H1 (cell line): Measurements from ENCODE around the gene SMCO1. TPM values are rescaled to one million over a fixed set of nuclear protein-coding genes. Genes with fewer than 3 reads are reported as not detected.

ENCODE experiments used
- CTCF ChIA-PET: fragments of 300-600 bp; sonication (Branson Sonifier 250); formaldehyde crosslinking; loops from one replicate; lab custom pipeline; 2021; ENCODE audit not compliant: partially characterized antibody; lab: Charles Lee
- POLR2A ChIA-PET: fragments of 300-600 bp; sonication (Branson Sonifier 250); formaldehyde crosslinking; loops from one replicate; lab custom pipeline; 2021; ENCODE audit warnings: inconsistent platforms; ENCODE audit not compliant: partially characterized antibody; lab: Charles Lee
- DNase-seq, 2 experiments: peaks; one replicate each; pipeline versions ENCODE4 v3.0.0 to v3.0.0-alpha.2; 2010 to 2022; ENCODE audit warnings: low spot score in 2 of 2, low read depth in 1 of 2, mixed read lengths in 1 of 2
- FAIRE-seq: peaks from 2 replicates; lab custom pipeline; 2011; peaks lifted over from hg19 to GRCh38; lab: Jason Lieb, UNC
- H2AFZ ChIP-seq: 2 replicates; pipeline ENCODE4 v1.8.1; 2012; ENCODE audit warnings: low read length, inconsistent platforms
- H2AK5ac ChIP-seq: 2 replicates; pipeline ENCODE4 v1.6.1; 2013; ENCODE audit warnings: low read depth, low read length
- H2BK120ac ChIP-seq: replicated peaks from 2 replicates; pipeline ENCODE3; 2013; ENCODE audit warnings: low read depth, low read length, inconsistent platforms
- H2BK12ac ChIP-seq: 2 replicates; pipeline ENCODE4 v1.6.1; 2013; ENCODE audit warnings: low read depth, low read length
- H2BK15ac ChIP-seq: 2 replicates; pipeline ENCODE4 v1.6.1; 2013; ENCODE audit warnings: low read length
- H2BK20ac ChIP-seq: 2 replicates; pipeline ENCODE4 v1.6.1; 2013; ENCODE audit warnings: low read length
- H2BK5ac ChIP-seq: 2 replicates; pipeline ENCODE4 v1.6.1; 2013; ENCODE audit warnings: low read depth, low read length
- H3K14ac ChIP-seq: 2 replicates; pipeline ENCODE4 v1.6.1; 2013; ENCODE audit warnings: inconsistent platforms; ENCODE audit not compliant: insufficient read length
- H3K18ac ChIP-seq: 2 replicates; pipeline ENCODE4 v1.6.1; 2013; ENCODE audit warnings: low read length; ENCODE audit errors: extremely low read depth
- H3K23ac ChIP-seq: 2 replicates; pipeline ENCODE4 v1.6.1; 2013; ENCODE audit warnings: inconsistent platforms; ENCODE audit not compliant: insufficient read length
- H3K23me2 ChIP-seq: 2 replicates; pipeline ENCODE4 v1.6.1; 2013; ENCODE audit warnings: low read depth, low read length
- H3K27ac ChIP-seq: 2 replicates; pipeline ENCODE4 v1.6.1; 2011; ENCODE audit warnings: low read depth, low read length, inconsistent platforms
- H3K27me3 ChIP-seq, 4 experiments: replicated peaks in 1 of 4; 1 replicate in 1 of 4; 2 replicates in 3 of 4; pipeline versions ENCODE4 v1.6.1 to v1.8.1; 2011 to 2013; ENCODE audit warnings: low read length in 3 of 4, mild to moderate bottlenecking in 3 of 4, inconsistent platforms in 2 of 4, mixed read lengths in 2 of 4, moderate library complexity in 1 of 4; ENCODE audit not compliant: control insufficient read depth in 3 of 4, insufficient read depth in 3 of 4; ENCODE audit errors: extremely low read depth in 1 of 4
- H3K36me3 ChIP-seq, 4 experiments: 2 replicates each; pipeline versions ENCODE4 v1.6.1 to v1.8.1; 2011 to 2013; ENCODE audit warnings: mild to moderate bottlenecking in 4 of 4, low read length in 3 of 4, moderate library complexity in 2 of 4, control low read depth in 1 of 4, inconsistent platforms in 1 of 4; ENCODE audit not compliant: insufficient read depth in 4 of 4, control insufficient read depth in 2 of 4
- H3K4ac ChIP-seq: replicated peaks from 2 replicates; pipeline ENCODE3; 2013; ENCODE audit warnings: low read length, low read depth, mixed read lengths, inconsistent platforms; ENCODE audit not compliant: insufficient read length
- H3K4me1 ChIP-seq, 4 experiments: replicated peaks in 1 of 4; 1 replicate in 1 of 4; 2 replicates in 3 of 4; pipeline versions ENCODE4 v1.6.1 to v1.8.1; 2011 to 2013; ENCODE audit warnings: low read length in 3 of 4, inconsistent platforms in 2 of 4, mixed read lengths in 1 of 4; ENCODE audit not compliant: insufficient read depth in 4 of 4, control insufficient read depth in 3 of 4
- H3K4me2 ChIP-seq, 2 experiments: 2 replicates each; pipeline versions ENCODE4 v1.6.1 to v1.8.1; 2011 to 2013; ENCODE audit warnings: low read depth in 2 of 2, low read length in 2 of 2, control low read depth in 1 of 2, inconsistent platforms in 1 of 2, mild to moderate bottlenecking in 1 of 2; ENCODE audit not compliant: insufficient read depth in 1 of 2
- H3K4me3 ChIP-seq, 4 experiments: fragments of 200-600, 300-600 bp in 1 of 4; sonication (generic), shearing (Covaris generic), sonication (Bioruptor Twin) in 1 of 4; 2 replicates each; pipeline versions ENCODE4 v1.5.1 to v1.8.1; 2011 to 2016; ENCODE audit warnings: low read length in 4 of 4, low read depth in 3 of 4, control low read depth in 2 of 4, inconsistent platforms in 2 of 4, mild to moderate bottlenecking in 2 of 4, mixed read lengths in 1 of 4, moderate library complexity in 1 of 4; ENCODE audit not compliant: insufficient read depth in 2 of 4; ENCODE audit errors: extremely low read depth in 1 of 4
- H3K56ac ChIP-seq: replicated peaks from 2 replicates; pipeline ENCODE3; 2013; ENCODE audit warnings: low read depth, mild to moderate bottlenecking, mixed read lengths, low read length, inconsistent platforms; ENCODE audit not compliant: insufficient read length
- H3K79me1 ChIP-seq: 2 replicates; pipeline ENCODE4 v1.6.1; 2013; ENCODE audit warnings: low read depth, low read length, control low read depth
- H3K79me2 ChIP-seq, 2 experiments: 2 replicates each; pipeline versions ENCODE4 v1.6.1 to v1.8.1; 2012 to 2013; ENCODE audit warnings: low read length in 2 of 2, mild to moderate bottlenecking in 2 of 2, inconsistent platforms in 1 of 2; ENCODE audit not compliant: insufficient read depth in 2 of 2, control insufficient read depth in 1 of 2
- H3K9ac ChIP-seq, 4 experiments: replicated peaks in 1 of 4; 1 replicate in 1 of 4; 2 replicates in 3 of 4; pipeline versions ENCODE4 v1.6.1 to v1.8.1; 2011 to 2013; ENCODE audit warnings: low read depth in 3 of 4, low read length in 3 of 4, control low read depth in 2 of 4, mild to moderate bottlenecking in 2 of 4, moderate library complexity in 2 of 4, inconsistent platforms in 1 of 4; ENCODE audit errors: extremely low read depth in 1 of 4
- H3K9me3 ChIP-seq, 2 experiments: 2 replicates each; pipeline versions ENCODE4 v1.6.1 to v1.8.1; 2012 to 2013; ENCODE audit warnings: mild to moderate bottlenecking in 2 of 2, moderate library complexity in 2 of 2, control low read depth in 1 of 2, inconsistent platforms in 1 of 2, low read depth in 1 of 2, low read length in 1 of 2, mixed read lengths in 1 of 2; ENCODE audit not compliant: insufficient read depth in 2 of 2
- H4K20me1 ChIP-seq, 2 experiments: replicated peaks in 1 of 2; 2 replicates each; pipeline versions ENCODE3 to v1.8.1; 2011 to 2013; ENCODE audit warnings: inconsistent platforms in 2 of 2, low read length in 2 of 2, mild to moderate bottlenecking in 1 of 2; ENCODE audit not compliant: insufficient read depth in 2 of 2, control insufficient read depth in 1 of 2
- H4K5ac ChIP-seq: 2 replicates; pipeline ENCODE4 v1.6.1; 2013; ENCODE audit warnings: low read length, low read depth, mixed read lengths, inconsistent platforms; ENCODE audit not compliant: insufficient read length
- H4K8ac ChIP-seq: 2 replicates; pipeline ENCODE4 v1.8.0; 2013; ENCODE audit warnings: mild to moderate bottlenecking, moderate library complexity, low read length, inconsistent platforms; ENCODE audit not compliant: insufficient read depth; ENCODE audit errors: extremely low read depth
- H4K91ac ChIP-seq: replicated peaks from 2 replicates; pipeline ENCODE3; 2013; ENCODE audit warnings: low read length, mixed read lengths, inconsistent platforms; ENCODE audit not compliant: insufficient read length
- BRCA1 ChIP-seq: IDR thresholded peaks from 2 replicates; pipeline ENCODE4 v1.6.1; 2012; ENCODE audit warnings: low read depth, low read length, improper control_type of control experiment
- CBX5 ChIP-seq: fragments of 300-800, 300-1000 bp; sonication (generic); IDR thresholded peaks from 2 replicates; pipeline ENCODE4 v1.7.1; 2016; ENCODE audit warnings: antibody characterized with exemption, low read length, low read depth
- WGBS, 2 experiments: shearing (Covaris generic) in 1 of 2; methylation state at CpG; one replicate each; pipeline versions ENCODE4 v1.1.6 to v1.1.7; 2013 to 2015; ENCODE audit warnings: low lambda C conversion rate in 2 of 2, mixed read lengths in 2 of 2, inconsistent platforms in 1 of 2, low coverage in 1 of 2, missing lambda C conversion rate in 1 of 2; ENCODE audit not compliant: insufficient replicate concordance in 2 of 2, insufficient coverage in 1 of 2, insufficient read length in 1 of 2; ENCODE audit errors: extremely low coverage in 1 of 2, missing lambda C conversion rate in 1 of 2; 5-methylcytosine and 5-hydroxymethylcytosine counted together
- polyA plus RNA-seq, 7 experiments: library from polyadenylated mRNA; depleted of rRNA in 3 of 7; stranded (reverse) in 5 of 7; unstranded in 2 of 7; fragments of >200 nt in 5 of 7; fragments of 200-250 nt in 2 of 7; gene quantifications; 1 replicate in 5 of 7; 2 replicates in 1 of 7; 4 replicates in 1 of 7; pipeline versions ENCODE4 v1.2.1 to v1.2.3, GENCODE V29; 2011 to 2013; ENCODE audit warnings: missing spikeins in 2 of 7, mixed read lengths in 2 of 7
- total RNA-seq: library from RNA; stranded (reverse); fragmentation: NEBNext Ultra II Directional; extraction: Animal tissue kit (Norgen Biotek cat#: 25700); gene quantifications from 2 replicates; pipeline ENCODE4 v1.2.1, GENCODE V29; 2021

Gene SMCO1
- total and polyA plus RNA-seq, 2 of the 8 experiments (the other 6 are each of a cell fraction or from before 2014, with no cell fraction given), result 0.03 TPM; not detected in 1

- Histone ChIP-seq H2BK12ac (no peak overlapping the region), H3K18ac (no peak overlapping the region), H3K56ac (no peak overlapping the region), H3K36me3 (peaks cover 0 to 7% (median 0%) of the 10 kb centered on the region in 4 experiments; a peak in 2 of 8 replicates), H2AK5ac (no peak overlapping the region), H3K79me1 (no peaks in the 10 kb centered on the region), H4K5ac (no peak overlapping the region), H3K23me2 (no peaks in the 10 kb centered on the region), H3K9ac (no peak overlapping the region), H3K79me2 (no peaks in the 10 kb centered on the region), H2BK5ac (no peak overlapping the region), H3K4me1 (no peaks in the 10 kb centered on the region), H4K91ac (no peak overlapping the region), H3K14ac (no peak overlapping the region), H3K4me2 (no peak overlapping the region), H2AFZ (no peak overlapping the region), H2BK20ac (no peak overlapping the region), H2BK15ac (no peak overlapping the region), H3K4ac (no peak overlapping the region), H3K4me3 (no peak overlapping the region), H3K27ac (no peak overlapping the region), H3K23ac (no peak overlapping the region), H4K8ac (no peak overlapping the region), H3K27me3 (no peaks in the 10 kb centered on the region), H2BK120ac (no peak overlapping the region), H3K9me3 (peaks cover 47 to 48% of the 10 kb centered on the region in 2 experiments), H4K20me1 (no peaks in the 10 kb centered on the region)
- 78% methylated on average over 5 of the region's 5 CpGs; no CpG with 5 or more reads in 1 of the 2 experiments for WGBS, 2 experiments
- DNase-seq, result no peak
- ChIA-PET CTCF (interaction anchor here (0.6 to 5.5 kb wide), 6 partner anchors 9 to 498 kb away, joined by 3 to 40 read pairs (median 4); no protein-coding TSS in a partner anchor), POLR2A (no interaction called here)
- FAIRE-seq, result no peak
- TF ChIP-seq BRCA1, result no peak
- TF ChIP-seq CBX5, result peak; percentile 86; the same call in 1 of the 2 replicates
Measured at GRCh38 chr3:196519718-196520082, 4.6 kb upstream of the SMCO1 start.
